Measurements from ENCODE around the gene CLASRP.
"Not testable (repeated sequence)": the region's sequence is repeated elsewhere in the genome, so short reads cannot be mapped to it uniquely, and the experiment has no call there.

CLASRP gene

DNA sequence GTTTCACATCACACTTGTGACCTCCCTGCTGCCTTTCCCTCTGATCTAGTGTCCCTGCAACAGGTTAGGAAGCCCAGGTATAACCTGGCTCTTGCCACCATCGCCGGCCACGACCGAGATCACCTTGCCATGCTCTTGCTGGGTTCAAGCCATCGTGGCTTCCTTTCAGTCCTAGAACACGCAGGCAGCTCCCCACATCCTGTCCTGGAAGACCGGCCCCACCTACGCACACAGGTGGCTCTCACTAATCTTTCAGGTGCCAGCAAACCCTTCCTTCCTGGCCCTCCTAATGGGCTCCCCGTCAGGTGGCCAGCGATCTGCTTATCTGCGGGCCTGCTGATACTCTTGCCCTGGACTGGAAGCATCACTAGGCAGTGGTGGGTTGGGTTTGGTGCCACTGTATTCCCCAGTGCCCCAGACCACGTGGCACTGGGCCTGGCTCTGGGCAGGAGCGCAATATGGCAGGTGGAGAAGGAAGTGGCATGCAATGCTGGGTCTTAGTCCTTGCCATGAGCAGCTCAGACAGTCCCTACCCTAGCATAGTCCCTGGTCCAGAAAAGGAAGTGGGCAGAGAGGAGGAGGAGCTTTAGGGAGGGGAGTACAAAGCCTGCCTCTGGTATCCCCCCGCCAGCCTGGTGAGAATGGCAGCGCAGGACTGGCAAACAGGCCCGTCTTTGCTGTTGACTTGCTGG is 66.0 kb downstream of the CLASRP start:
- no peak for DNase-seq

DNA sequence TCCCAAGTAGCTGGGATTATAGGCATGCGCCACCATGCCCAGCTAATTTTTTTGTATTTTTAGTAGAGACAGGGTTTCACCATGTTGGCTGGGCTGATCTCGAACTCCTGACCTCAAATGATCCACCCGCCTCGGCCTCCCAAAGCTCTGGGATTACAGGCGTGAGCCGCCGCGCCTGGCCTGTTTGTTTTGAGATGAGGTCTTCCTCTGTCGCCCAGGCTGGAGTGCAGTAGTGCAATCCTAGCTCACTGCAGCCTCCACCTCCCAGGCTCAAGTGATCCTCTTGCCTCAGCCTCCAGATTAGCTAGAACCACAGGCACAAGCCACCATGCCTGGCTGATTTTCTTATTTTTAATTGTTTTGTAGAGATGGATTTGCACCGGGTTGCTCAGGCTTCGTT is 67.5 kb downstream of the CLASRP start:
- not testable (repeated sequence) for DNase-seq

DNA sequence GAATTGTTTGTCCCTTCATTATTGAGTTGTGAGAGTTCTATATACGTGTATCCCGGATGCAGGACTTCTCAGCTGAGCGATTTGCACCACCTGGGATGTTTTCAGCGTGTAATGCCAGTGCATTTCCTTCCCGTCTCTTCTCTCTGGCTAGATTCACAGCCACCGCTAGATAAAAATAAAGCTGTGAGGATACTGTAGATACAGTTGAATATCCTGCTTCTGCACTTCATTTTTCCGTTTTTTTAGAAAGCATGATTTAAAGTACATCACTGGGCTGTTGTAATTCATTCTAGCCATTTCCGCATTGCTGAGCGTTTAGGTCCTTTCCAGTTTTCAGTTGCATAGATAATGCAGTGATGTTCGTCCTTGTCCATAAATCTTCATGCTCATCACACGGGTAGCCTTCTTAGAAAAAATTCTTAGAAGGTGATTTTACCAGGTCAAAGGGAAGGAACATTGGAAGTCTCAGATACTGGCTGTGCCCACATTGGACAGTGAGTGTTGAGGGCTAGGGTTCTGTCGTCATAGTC is 68.8 kb downstream of the CLASRP start:
- no peak for DNase-seq

DNA sequence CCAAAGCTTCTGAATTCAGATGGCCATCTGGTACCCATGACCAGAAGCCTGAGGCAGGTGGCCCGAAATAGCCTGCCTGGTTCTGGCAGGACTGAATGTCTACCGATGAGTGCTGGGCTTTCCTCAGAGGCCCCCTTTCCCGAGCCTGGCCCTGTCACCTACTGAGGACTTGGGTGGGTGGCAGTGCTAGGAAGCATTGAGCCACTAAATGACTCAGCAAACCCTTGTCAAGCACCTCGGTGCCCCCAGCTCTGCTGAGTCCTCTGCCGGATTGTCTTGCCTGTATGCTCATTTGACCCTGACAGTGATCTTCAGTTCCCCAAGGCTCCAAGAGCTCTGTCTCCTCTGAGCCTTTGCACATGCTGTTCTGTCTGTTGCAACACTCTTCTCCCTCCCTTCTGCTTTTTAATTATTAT is 72.0 kb downstream of the CLASRP start:
- DNase-seq = no peak

DNA sequence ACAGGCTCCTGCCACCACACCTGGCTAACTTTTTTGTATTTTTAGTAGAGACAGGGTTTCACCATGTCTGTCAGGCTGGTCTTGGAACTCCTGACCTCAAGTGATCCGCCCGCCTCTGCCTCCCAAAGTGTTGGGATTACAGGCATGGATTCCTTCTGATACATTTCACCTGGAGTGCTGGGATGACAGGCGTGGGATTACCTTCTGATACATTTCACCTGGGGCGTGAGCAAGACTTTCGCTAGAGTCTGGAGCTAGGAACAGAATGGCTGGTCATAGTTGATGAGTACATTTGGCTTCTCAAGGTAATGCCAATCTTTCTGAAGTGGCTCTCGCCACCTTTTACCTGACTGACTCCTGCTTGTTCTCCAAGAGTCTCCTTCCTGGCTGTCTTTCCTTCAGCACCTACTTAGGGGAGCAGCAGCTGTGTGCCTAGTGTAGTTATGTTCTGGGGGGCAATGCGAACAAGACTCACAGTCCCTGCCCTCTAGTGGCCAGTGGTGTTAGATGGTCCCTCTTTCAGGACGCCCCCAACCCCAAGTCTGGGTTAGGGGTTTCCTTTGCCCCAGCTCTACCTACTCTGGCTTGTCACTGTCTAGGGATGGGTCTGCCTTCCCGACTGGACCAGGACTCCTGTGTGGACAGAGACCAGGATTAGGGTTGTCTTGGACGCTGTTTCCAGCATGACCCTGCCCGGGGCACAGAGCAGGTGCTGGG is 73.4 kb downstream of the CLASRP start:
- DNase-seq = no peak

DNA sequence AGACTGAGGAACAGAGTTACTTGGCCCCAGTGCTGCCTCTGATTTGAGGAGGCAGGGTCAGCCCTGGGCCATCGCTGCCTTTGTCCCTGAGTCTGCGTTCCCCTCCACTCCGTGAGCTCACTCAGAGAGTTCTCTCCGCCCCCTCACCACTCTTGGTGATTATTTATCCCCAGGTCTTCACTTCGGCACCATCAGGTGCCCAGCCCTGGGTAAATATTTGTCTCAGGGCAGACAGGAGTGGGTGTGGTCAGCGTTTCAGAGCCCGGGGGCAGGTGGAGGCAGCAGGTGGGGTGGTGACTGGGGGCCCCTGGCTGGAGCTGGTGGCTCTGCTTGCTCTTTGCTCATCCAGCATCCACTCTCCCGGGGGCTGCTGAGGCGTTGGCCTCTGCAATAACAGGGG is 74.8 kb downstream of the CLASRP start:
- no peak for DNase-seq

DNA sequence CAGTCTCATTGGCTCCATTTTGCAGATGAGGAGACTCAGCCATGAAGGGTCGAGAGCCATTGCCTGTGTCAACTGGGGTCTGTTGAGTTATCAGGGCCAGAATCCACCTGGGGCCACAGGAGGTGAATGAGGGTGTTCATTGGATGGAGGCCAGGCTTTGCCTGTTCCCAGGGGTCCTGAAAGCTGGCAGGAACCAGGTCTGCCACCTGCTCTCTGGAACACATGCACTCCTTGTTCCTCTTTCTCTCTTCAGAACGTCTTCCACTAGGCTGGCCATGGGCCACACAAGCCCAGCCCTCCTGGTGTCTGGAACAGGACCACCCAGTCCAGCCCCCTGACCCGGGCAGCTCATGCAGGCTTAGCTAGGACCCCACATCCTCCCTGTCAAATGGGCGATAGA is 75.3 kb downstream of the CLASRP start:
- no peak for DNase-seq

DNA sequence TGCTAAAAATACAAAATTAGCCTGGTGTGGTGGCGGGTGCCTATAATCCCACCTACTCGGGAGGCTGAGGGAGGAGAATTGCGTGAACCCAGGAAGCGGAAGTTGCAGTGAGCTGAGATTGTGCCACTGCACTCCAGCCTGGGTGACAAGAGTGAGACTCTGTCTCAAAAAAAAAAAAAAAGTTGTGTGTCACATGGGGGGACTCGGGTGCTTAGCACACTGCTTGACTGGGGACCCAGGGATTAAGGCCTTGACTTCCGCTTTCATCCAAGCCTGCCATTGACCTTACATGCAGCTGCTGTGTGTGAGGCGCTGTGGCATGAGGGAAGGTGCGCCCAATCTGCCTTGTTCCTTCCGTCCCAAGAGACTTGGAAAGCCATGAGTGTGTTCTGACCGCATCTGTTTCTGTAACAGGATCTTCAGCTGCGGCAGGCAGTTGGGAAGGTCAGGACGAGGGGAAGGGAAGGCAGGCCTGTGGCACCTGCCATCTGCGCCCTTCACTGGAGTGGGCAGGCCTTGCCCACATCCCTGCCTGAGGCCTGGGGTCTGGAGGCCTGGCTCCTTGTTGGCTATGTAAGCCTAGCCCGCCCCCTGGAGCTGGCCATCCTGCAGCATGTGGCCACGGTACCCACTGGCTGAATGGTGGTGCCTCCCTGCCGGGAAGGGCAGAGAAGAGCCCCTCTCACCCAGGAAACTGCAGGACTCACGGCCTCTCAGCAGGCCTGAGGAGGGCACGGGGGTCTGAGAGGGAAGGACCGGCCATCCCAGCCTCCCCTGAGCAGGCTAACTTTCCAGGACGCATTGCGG is 77.2 kb downstream of the CLASRP start:
- DNase-seq = peak in 1 of 2 donors; percentile 9

DNA sequence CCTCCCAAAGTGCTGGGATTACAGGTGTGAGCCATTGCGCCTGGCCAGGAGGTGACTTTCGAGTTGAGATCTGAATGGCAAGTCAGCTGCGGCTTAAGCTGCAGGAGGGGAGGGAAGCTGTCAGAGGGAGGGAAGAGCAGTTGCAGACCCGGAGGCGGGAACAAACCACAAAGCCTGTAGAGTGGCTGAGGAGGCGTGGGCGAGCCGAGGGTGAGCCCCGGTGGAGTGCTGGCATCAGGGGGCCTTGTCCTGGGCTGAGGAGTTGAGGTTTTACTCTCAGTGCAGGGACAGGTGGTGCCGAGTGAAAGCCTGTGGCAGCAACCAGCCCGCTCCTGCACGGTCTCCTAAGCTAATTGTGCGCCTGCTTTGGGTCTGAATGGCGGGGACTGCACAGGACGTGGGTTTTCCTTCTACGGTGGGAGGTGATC is 78.3 kb downstream of the CLASRP start:
- DNase-seq = peak; percentile 13 to 29

DNA sequence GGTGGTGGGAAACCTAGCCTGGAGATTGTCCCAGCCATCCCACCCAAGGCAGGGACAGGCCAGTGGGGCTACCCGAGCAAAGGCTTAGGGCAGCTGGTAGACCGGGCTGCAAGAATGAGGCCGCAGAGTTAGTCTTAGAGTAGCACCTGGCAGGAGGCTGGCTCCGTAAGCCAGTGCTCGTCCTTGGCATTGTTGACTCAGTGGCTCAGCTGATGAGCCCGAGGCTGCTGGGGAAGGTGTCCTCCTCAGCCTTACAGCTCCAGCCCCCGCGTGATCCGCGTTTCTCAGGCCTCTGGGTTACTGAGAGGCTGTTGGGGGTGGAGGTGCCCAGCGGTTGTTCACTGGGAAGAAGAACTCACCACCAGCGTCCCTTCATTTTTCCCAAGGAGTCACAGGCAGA is 78.8 kb downstream of the CLASRP start:
- DNase-seq = no peak

DNA sequence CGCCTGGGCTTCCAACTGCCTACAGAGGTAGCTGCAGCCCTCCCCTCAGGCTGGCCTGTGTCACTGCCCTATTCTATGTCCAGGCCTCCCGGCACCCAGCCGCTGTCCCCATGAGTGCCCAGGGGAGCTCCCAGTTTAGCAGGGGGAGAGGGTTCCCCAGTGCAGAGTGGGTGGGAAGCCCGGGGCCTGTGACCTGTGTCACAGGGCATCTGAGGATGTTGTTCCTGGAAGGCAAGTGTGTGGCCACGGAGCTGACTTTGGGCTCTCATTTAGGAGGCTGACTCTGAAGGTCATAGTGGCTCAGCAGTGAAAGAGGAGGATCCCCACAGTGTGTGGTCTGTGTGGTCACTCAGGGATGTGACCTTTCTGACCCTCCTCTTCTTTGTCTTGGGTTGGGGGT is 79.3 kb downstream of the CLASRP start:
- no peak for DNase-seq

DNA sequence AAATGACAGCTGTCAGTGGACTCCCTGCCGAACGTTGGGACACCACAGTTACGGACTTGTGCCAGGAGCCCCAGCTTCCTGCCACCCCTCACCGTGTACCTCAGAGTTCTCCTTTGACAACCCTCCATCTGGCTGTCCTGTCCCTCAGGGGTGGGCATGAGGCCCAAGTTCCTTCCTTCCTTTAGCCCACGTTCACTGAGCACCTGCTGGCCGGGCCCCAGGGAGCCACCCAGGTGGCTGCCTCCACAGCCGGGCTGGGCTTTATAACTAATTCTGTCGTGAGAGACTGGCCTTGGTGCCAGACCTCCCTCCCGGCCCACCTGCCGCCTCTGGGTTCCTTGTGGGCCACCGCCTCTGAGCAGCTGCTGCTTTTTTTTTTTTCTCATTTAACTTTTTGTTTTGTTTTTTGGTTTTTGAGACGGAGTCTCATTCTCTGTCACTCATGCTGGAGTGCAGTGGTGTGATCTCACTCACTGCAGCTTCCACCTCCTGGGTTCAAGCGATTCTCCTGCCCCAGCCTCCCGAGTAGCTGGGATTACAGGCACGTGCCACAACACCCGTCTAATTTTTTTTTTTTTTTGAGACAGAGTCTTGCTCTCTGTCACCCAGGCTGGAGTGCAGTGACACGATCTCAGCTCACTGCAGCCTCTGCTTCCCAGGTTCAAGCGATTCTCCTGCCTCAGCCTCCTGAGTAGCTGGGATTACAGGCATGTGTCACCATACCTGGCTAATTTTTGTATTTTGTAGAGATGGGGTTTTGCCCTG is 79.9 kb downstream of the CLASRP start:
- not testable (repeated sequence) for DNase-seq

DNA sequence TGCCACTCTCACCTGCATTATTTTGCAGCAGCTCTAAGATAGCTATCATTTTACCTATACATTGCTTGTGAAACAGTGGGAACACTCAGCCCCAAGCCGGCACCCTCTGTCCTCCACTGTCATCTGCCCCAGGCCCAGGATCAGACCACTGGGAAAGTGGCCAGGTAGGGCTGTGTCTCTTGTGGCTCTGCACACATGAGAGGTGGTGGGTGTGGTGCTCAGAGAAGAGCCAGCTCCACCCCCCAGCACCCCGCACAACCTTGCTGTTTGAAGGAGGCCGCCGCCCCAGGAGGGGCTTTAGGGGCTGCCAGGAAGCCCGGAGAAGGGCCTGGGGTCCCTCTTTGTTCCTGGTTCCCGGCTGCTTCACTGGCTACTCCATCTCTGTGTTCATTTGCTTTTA is 80.7 kb downstream of the CLASRP start:
- DNase-seq = no peak
